ENCODE measurements around the gene UBR1. TPM values are rescaled to one million over a fixed set of nuclear protein-coding genes. Genes with fewer than 3 reads are reported as not detected.

The UBR1 gene
- total and polyA plus RNA-seq, 2 donors (not counting 3 experiments of a cell fraction or from before 2014, with no cell fraction given) = 5.3 to 26.9 TPM

DNA sequence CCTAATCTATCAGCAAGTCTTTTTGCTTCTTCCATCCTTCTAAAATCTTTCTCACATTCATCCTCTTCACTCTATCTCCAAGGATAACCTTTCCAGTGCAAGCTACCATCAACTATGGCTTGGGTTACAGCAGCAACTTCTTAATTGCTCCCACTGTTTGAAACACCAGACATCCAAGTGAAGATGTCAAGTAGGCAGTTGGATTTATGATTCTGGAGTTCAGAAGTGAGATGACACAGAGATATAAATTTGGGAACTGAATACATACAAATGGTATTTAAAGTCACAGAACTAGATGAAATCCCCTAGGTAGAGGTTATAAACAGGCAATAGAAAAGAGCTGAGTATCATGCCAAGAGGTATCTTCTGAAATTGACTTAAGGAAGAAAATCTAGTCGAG, 3.7 kb downstream of the UBR1 start:
- H3K27me3 ChIP-seq (ENCODE audit: control insufficient read depth in 2 of 2, insufficient read depth in 2 of 2, low read length in 2 of 2) = no peaks in the 10 kb centered on the region
- FAIRE-seq = no peak
- DNase-seq (ENCODE audit: low read depth, low spot score) = no peak
- no peak overlapping the region for H3K4me3 ChIP-seq (replicated peaks in 1 of 3; ENCODE audit: insufficient read depth in 1 of 3, low read depth in 1 of 3, low read length in 3 of 3)
- peaks cover 76% of the 10 kb centered on the region for H3K79me2 ChIP-seq (ENCODE audit: control insufficient read depth, insufficient read depth, low read length)
- no peaks in the 10 kb centered on the region for H3K9me1 ChIP-seq (replicated peaks; ENCODE audit: control insufficient read depth, extremely low read depth, insufficient read depth, low read length)
- H2AFZ ChIP-seq (ENCODE audit: low read depth, low read length) = no peak overlapping the region
- H3K27ac ChIP-seq (ENCODE audit: insufficient read depth, low read depth, low read length) = no peak overlapping the region
- peaks cover 0 to 6% of the 10 kb centered on the region in 2 experiments for H3K36me3 ChIP-seq (ENCODE audit: control insufficient read depth in 2 of 2, extremely low read depth in 1 of 2, insufficient read depth in 2 of 2, low read length in 2 of 2)
- no peak overlapping the region for H3K4me2 ChIP-seq (ENCODE audit: insufficient read depth, low read length)
- no peaks in the 10 kb centered on the region for H3K9me3 ChIP-seq (replicated peaks; ENCODE audit: control insufficient read depth, insufficient read depth, low read length)
- ChIA-PET POLR2A (no interaction called here), CTCF (no interaction called here)
- no TSS peak for BruUV-seq (replicated peaks)
- no peak for TF ChIP-seq FOS (IDR thresholded peaks at IDR 0.05; ENCODE audit: borderline replicate concordance, insufficient read depth, low read length)
- no peak for TF ChIP-seq GATA2 (IDR thresholded peaks at IDR 0.05; ENCODE audit: insufficient read depth, insufficient read length, low read depth, low read length)
- TF ChIP-seq, protein P1, sequence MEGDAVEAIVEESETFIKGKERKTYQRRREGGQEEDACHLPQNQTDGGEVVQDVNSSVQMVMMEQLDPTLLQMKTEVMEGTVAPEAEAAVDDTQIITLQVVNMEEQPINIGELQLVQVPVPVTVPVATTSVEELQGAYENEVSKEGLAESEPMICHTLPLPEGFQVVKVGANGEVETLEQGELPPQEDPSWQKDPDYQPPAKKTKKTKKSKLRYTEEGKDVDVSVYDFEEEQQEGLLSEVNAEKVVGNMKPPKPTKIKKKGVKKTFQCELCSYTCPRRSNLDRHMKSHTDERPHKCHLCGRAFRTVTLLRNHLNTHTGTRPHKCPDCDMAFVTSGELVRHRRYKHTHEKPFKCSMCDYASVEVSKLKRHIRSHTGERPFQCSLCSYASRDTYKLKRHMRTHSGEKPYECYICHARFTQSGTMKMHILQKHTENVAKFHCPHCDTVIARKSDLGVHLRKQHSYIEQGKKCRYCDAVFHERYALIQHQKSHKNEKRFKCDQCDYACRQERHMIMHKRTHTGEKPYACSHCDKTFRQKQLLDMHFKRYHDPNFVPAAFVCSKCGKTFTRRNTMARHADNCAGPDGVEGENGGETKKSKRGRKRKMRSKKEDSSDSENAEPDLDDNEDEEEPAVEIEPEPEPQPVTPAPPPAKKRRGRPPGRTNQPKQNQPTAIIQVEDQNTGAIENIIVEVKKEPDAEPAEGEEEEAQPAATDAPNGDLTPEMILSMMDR (IDR thresholded peaks at IDR 0.05; ENCODE audit: extremely low read depth in 1 of 2, insufficient read depth in 1 of 2, low read depth in 1 of 2, low read length in 2 of 2) = no peak
- no peak for TF ChIP-seq MYC (IDR thresholded peaks at IDR 0.05; ENCODE audit: low read depth, low read length)
- dilution Hi-C loops (cut with MboI; ENCODE audit: extremely low pct_ligation_motif_present, low sequenced_read_pairs) = no loop called here
- intact Hi-C loops (cut with micrococcal nuclease) = loop anchor here (10.0 kb wide), 1 partner anchor 1183 kb away; the partner anchor contains the start of gene GOLM2
- H3K4me1 ChIP-seq (ENCODE audit: control insufficient read depth, extremely low read depth, insufficient read depth, low read length) = peaks cover 23% of the 10 kb centered on the region
- H3K9ac ChIP-seq (replicated peaks; ENCODE audit: extremely low read depth, insufficient read depth, low read length) = no peak overlapping the region
- H4K20me1 ChIP-seq (replicated peaks; ENCODE audit: control insufficient read depth, extremely low read depth, insufficient read depth, low read length) = no peaks in the 10 kb centered on the region

DNA sequence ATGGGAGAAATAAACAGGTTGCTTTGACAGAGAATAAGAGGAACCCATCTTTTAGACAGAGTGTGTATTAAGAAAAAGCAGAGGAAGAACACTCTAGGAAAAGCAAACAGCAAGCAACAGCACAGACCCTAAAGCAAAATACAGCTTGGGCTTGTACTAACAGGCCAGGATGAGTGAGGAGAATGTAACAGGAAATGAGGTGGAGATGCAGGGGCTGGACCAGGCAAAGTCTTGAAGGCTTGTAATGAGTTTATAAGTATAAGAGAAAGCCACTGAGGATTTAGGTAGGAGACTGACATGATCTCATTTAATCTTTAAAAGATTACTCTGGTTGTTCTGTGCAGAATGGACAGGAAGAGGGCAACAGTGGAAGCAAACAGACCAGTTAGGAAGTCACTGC, 4.9 kb downstream of the UBR1 start:
- FAIRE-seq (no peak), DNase-seq (ENCODE audit: low read depth, low spot score) (no peak)
- H3K9me3 ChIP-seq (replicated peaks; ENCODE audit: control insufficient read depth, insufficient read depth, low read length) = no peaks in the 10 kb centered on the region
- peaks cover 0 to 6% of the 10 kb centered on the region in 2 experiments for H3K36me3 ChIP-seq (ENCODE audit: control insufficient read depth in 2 of 2, extremely low read depth in 1 of 2, insufficient read depth in 2 of 2, low read length in 2 of 2)
- ChIA-PET CTCF (no interaction called here), POLR2A (no interaction called here)
- no peaks in the 10 kb centered on the region for H4K20me1 ChIP-seq (replicated peaks; ENCODE audit: control insufficient read depth, extremely low read depth, insufficient read depth, low read length)
- intact Hi-C loops (cut with micrococcal nuclease) (loop anchor here (10.0 kb wide), 1 partner anchor 1184 kb away; the partner anchor contains the start of gene GOLM2), dilution Hi-C loops (cut with MboI; ENCODE audit: extremely low pct_ligation_motif_present, low sequenced_read_pairs) (no loop called here)
- H3K9me1 ChIP-seq (replicated peaks; ENCODE audit: control insufficient read depth, extremely low read depth, insufficient read depth, low read length) = no peaks in the 10 kb centered on the region
- H3K4me1 ChIP-seq (ENCODE audit: control insufficient read depth, extremely low read depth, insufficient read depth, low read length) = peaks cover 16% of the 10 kb centered on the region
- H3K79me2 ChIP-seq (ENCODE audit: control insufficient read depth, insufficient read depth, low read length) = peaks cover 84% of the 10 kb centered on the region
- no peaks in the 10 kb centered on the region for H3K27me3 ChIP-seq (ENCODE audit: control insufficient read depth in 2 of 2, insufficient read depth in 2 of 2, low read length in 2 of 2)
- TF ChIP-seq, protein P1 (IDR thresholded peaks at IDR 0.05; ENCODE audit: extremely low read depth in 1 of 2, insufficient read depth in 1 of 2, low read depth in 1 of 2, low read length in 2 of 2) = no peak
- TF ChIP-seq POLR2AphosphoS5 (IDR thresholded peaks at IDR 0.05; ENCODE audit: insufficient read depth, low read depth, low read length) = no peak
- TF ChIP-seq FOS (IDR thresholded peaks at IDR 0.05; ENCODE audit: borderline replicate concordance, insufficient read depth, low read length) = no peak
- TF ChIP-seq POLR2A (IDR thresholded peaks at IDR 0.05; ENCODE audit: low read depth, low read length) = no peak
- no peak for TF ChIP-seq EZH2 (IDR thresholded peaks at IDR 0.05; ENCODE audit: borderline replicate concordance, low read depth, low read length, severe bottlenecking)
- TF ChIP-seq, protein P2, sequence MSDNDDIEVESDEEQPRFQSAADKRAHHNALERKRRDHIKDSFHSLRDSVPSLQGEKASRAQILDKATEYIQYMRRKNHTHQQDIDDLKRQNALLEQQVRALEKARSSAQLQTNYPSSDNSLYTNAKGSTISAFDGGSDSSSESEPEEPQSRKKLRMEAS (IDR thresholded peaks at IDR 0.05; ENCODE audit: insufficient read depth, insufficient read length) = no peak
- no peak for TF ChIP-seq JUN (IDR thresholded peaks at IDR 0.05; ENCODE audit: borderline replicate concordance, insufficient read depth, insufficient read length, low read depth)
- no peak for TF ChIP-seq GATA2 (IDR thresholded peaks at IDR 0.05; ENCODE audit: insufficient read depth, insufficient read length, low read depth, low read length)
- TF ChIP-seq MYC (IDR thresholded peaks at IDR 0.05; ENCODE audit: low read depth, low read length) = no peak
- BruUV-seq (replicated peaks) = no TSS peak
- no peak overlapping the region for H3K4me3 ChIP-seq (replicated peaks in 1 of 3; ENCODE audit: insufficient read depth in 1 of 3, low read depth in 1 of 3, low read length in 3 of 3)
- H3K4me2 ChIP-seq (ENCODE audit: insufficient read depth, low read length) = no peak overlapping the region
- no peak overlapping the region for H3K27ac ChIP-seq (ENCODE audit: insufficient read depth, low read depth, low read length)
- no peak overlapping the region for H3K9ac ChIP-seq (replicated peaks; ENCODE audit: extremely low read depth, insufficient read depth, low read length)
- H2AFZ ChIP-seq (ENCODE audit: low read depth, low read length) = no peak overlapping the region
